ENCODE measurements around the gene DOLPP1.

DNA sequence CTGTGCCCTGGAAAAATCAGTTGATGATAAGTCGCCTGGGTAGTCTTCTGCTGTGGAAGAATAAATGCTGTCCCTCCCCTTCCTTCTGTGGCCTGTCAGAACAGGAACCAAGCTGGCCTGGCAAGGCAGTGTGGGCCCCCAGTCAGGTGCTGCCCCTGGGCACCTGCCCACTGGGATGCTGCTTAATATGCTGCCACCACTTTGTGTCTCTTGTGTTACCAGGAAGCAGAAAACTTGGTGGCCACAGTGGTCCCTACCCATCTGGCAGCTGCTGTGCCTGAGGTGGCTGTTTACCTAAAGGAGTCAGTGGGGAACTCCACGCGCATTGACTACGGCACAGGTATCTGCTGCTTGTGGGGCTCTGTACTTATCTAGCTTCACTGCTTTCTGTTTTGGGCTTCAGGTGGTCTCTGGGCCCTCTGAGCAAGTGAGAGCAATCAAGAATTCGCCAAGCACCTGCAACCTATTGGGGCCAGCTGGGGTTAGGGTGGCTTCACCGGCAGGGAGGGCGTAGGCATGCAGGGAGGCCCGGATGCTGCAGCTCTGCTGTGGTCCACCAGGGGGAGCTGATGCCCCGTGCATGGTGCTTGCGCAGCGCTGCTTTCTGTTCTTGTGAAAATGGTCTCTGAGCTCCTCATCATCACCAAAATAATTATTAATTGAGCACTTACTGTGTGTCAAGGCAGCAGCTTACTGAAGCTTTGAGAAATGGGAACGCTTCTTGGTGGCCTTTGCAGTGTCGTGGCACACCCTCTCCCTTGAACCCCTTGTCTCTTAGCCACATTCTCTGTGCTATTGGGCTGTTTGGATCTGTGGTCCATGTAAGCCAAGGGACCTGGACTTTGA, 50.6 kb downstream of the DOLPP1 start:
- TF ChIP-seq GATA2 (IDR thresholded peaks at IDR 0.05; ENCODE audit: low read depth, low read length) = no peak
- TF ChIP-seq GATA3 (IDR thresholded peaks at IDR 0.05; ENCODE audit: low read depth, low read length) = no peak
